Neural cell (in vitro differentiated cells): Measurements from ENCODE around the gene TET1.

Source experiments
- EZH2 ChIP-seq: fragments of 200-600, 300-800 bp; shearing (Covaris generic), sonication (generic); IDR thresholded peaks from 2 replicates; pipeline ENCODE4 v1.6.1; 2014; ENCODE audit warnings: antibody characterized with exemption, low read length, borderline replicate concordance, mild to moderate bottlenecking; ENCODE audit not compliant: insufficient read depth, poor library complexity, severe bottlenecking
- POLR2AphosphoS5 ChIP-seq: IDR thresholded peaks from 2 replicates; pipeline ENCODE4 v1.6.1; 2012
- TF ChIP-seq, protein P1 (sequence below): fragments of 450-650 bp; IDR thresholded peaks from 2 replicates; pipeline ENCODE4 v1.5.1; 2014; ENCODE audit warnings: antibody characterized with exemption, mild to moderate bottlenecking, moderate library complexity; ENCODE audit not compliant: poor library complexity, severe bottlenecking

DNA sequence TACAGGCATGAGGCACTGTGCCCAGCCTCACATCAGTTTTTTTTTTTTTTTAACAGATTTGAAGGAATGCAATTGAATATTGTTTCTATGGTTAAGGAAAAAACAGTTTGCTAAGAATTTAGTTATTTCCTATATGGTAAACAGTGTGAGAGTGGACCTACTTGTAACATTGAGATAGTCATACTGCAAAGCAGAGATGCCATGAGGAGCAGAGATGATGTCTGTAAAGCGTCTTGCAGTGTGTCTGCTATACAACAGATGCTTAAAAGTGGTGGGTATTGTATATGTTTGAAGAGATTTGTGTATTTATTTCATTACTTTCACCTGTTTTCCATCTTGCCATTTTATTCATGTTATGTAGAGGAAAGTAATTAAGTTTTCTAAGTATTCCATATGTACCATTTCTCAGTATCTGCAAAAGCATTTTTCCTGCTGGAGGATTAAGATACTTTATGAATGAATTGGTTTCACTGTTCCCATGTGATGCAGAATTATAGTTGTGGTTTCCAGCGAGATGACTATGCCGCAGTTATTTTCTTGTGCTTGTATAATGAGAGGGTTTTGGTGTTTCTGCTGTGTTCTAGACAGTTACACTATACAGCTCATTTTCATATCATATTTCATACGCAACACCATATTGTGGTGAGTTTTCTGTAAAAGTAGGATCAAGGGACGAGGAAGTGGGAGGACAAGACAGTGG is 26.6 kb downstream of the TET1 start:
- TF ChIP-seq, protein P1, sequence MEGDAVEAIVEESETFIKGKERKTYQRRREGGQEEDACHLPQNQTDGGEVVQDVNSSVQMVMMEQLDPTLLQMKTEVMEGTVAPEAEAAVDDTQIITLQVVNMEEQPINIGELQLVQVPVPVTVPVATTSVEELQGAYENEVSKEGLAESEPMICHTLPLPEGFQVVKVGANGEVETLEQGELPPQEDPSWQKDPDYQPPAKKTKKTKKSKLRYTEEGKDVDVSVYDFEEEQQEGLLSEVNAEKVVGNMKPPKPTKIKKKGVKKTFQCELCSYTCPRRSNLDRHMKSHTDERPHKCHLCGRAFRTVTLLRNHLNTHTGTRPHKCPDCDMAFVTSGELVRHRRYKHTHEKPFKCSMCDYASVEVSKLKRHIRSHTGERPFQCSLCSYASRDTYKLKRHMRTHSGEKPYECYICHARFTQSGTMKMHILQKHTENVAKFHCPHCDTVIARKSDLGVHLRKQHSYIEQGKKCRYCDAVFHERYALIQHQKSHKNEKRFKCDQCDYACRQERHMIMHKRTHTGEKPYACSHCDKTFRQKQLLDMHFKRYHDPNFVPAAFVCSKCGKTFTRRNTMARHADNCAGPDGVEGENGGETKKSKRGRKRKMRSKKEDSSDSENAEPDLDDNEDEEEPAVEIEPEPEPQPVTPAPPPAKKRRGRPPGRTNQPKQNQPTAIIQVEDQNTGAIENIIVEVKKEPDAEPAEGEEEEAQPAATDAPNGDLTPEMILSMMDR = no peak
- TF ChIP-seq EZH2 (no peak), POLR2AphosphoS5 (no peak)
